Smooth muscle cell (in vitro differentiated cells): Measurements from ENCODE around the gene ADD3. TPM values are rescaled to one million over a fixed set of nuclear protein-coding genes. Genes with fewer than 3 reads are reported as not detected.

ENCODE experiments used
- DNase-seq: peaks from one replicate; lab custom pipeline; 2025; ENCODE audit not compliant: unreplicated experiment; lab: John Stamatoyannopoulos, UW
- H2AFZ ChIP-seq: fragments of 200-600 bp; sonication (generic); 2 replicates; pipeline ENCODE4 v1.6.0; 2016; ENCODE audit warnings: antibody characterized with exemption, low read depth, mild to moderate bottlenecking
- H3F3A ChIP-seq: fragments of 200-600 bp; sonication (generic); 2 replicates; pipeline ENCODE4 v1.6.0; 2017; ENCODE audit warnings: antibody characterized with exemption, low read depth
- H3K27ac ChIP-seq: fragments of 200-600 bp; sonication (generic); 2 replicates; pipeline ENCODE4 v1.5.1; 2016; ENCODE audit warnings: low read depth, mild to moderate bottlenecking
- H3K27me3 ChIP-seq: fragments of 200-600 bp; sonication (generic); 2 replicates; pipeline ENCODE4 v1.6.1; 2016; ENCODE audit warnings: low read depth, mild to moderate bottlenecking
- H3K36me3 ChIP-seq: fragments of 200-600 bp; sonication (generic); 2 replicates; pipeline ENCODE4 v1.5.1; 2016; ENCODE audit warnings: low read depth
- H3K4me1 ChIP-seq: fragments of 200-600 bp; sonication (generic); 2 replicates; pipeline ENCODE4 v1.5.1; 2016; ENCODE audit warnings: low read depth
- H3K4me2 ChIP-seq: fragments of 200-600 bp; sonication (generic); 2 replicates; pipeline ENCODE4 v1.6.0; 2016; ENCODE audit warnings: mild to moderate bottlenecking
- H3K4me3 ChIP-seq: fragments of 200-600 bp; sonication (generic); 2 replicates; pipeline ENCODE4 v1.5.1; 2016; ENCODE audit warnings: mild to moderate bottlenecking
- H3K79me2 ChIP-seq: fragments of 200-600 bp; sonication (generic); 2 replicates; pipeline ENCODE4 v1.6.0; 2016; ENCODE audit warnings: low read depth, mild to moderate bottlenecking
- H3K9ac ChIP-seq: fragments of 200-600 bp; sonication (generic); 2 replicates; pipeline ENCODE4 v1.6.0; 2016; ENCODE audit warnings: low read depth
- H3K9me3 ChIP-seq: fragments of 200-600 bp; sonication (generic); replicated peaks from 2 replicates; pipeline ENCODE4 v1.5.1; 2016; ENCODE audit warnings: low read depth
- H4K20me1 ChIP-seq: fragments of 200-600 bp; sonication (generic); 2 replicates; pipeline ENCODE4 v1.6.0; 2016; ENCODE audit warnings: low read depth
- CTCF ChIP-seq: fragments of 200-600 bp; sonication (generic); IDR thresholded peaks from 2 replicates; pipeline ENCODE4 v1.5.1; 2017; ENCODE audit warnings: borderline replicate concordance, mild to moderate bottlenecking, antibody characterized with exemption; ENCODE audit not compliant: insufficient read depth, poor library complexity, severe bottlenecking
- WGBS: methylation state at CpG from one replicate; pipeline ENCODE4 v1.1.7; 2016; ENCODE audit warnings: low lambda C conversion rate; 5-methylcytosine and 5-hydroxymethylcytosine counted together
- polyA plus RNA-seq: library from polyadenylated mRNA; unstranded; fragments of >200 nt; fragmentation: Nextera tagmentation; extraction: Ambion mirVana; gene quantifications from 2 replicates; pipeline ENCODE4 v1.2.1, GENCODE V29; 2016
- total RNA-seq: library from RNA; depleted of rRNA; stranded (reverse); fragments of >200 nt; gene quantifications from 2 replicates; pipeline ENCODE4 v1.2.3, GENCODE V29; 2014

ADD3 gene
- total and polyA plus RNA-seq, 2 experiments from 2014 or later, result 75.0 to 155 TPM

- WGBS, result 5% methylated on average over 19 of the region's 19 CpGs
- Histone ChIP-seq H3K4me2 (peak overlapping the region; percentile 88), H3K4me3 (peak overlapping the region; percentile 97), H2AFZ (peak overlapping the region; percentile 64), H3K79me2 (peaks cover 40% of the 10 kb centered on the region), H3K27ac (peak overlapping the region; percentile 99), H3K36me3 (no peaks in the 10 kb centered on the region), H3K9ac (peak overlapping the region; percentile 96), H3K9me3 (no peaks in the 10 kb centered on the region), H4K20me1 (peaks cover 34% of the 10 kb centered on the region), H3K4me1 (peaks cover 52% of the 10 kb centered on the region), H3F3A (peaks cover 24% of the 10 kb centered on the region), H3K27me3 (no peaks in the 10 kb centered on the region)
- peak; percentile 43 for DNase-seq
- TF ChIP-seq CTCF, result no peak
Observed at GRCh38 chr10:110006358-110007160, 1.2 kb upstream of the ADD3 start.

- no peak for DNase-seq
Observed at GRCh38 chr10:110007161-110007700, 553 bp upstream of the ADD3 start.

DNA sequence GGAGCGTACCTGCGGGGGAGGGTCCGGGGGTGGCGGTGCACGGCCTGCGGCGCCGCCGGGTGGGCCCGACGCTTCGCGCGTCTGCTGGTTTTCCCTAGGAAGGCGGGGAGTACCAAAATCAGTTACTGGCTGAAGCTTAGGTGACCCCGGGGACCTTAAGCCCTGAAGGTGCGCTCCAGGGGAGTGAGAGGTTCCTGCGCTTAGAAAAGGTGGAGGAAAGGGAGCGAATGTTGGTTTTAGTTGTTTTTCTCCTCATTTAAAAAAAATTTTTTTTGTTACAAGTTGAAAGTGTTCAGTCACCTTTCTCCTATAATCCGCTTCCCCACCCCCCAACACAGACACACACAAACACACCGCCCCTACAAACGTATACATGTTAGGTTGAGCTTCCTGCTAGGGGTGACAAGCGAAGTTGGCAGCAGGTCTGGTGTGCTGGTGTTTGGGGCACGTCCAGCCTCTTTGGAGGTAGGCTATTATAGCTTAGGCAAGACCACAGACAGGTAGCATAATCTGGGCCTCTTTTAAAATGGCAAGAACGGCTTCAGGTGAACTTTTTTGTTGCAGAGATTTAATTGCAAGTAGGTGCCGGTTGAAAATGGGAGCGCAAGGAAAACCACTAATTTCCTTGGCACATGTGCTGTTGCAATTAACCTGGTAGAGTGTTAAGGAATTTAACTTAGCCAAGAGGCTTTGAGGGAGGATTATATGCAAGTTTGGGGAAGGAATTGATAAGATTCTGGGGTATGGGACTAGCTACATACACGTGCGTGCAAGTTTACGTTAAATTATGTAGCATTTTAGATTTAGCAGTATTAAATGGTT lies 945 bp downstream of the ADD3 start:
- DNase-seq, result no peak
- Histone ChIP-seq H3K79me2 (peaks cover 62% of the 10 kb centered on the region), H3K9me3 (no peaks in the 10 kb centered on the region), H3K4me2 (peak overlapping the region; percentile 90), H3K27ac (peak overlapping the region; percentile 99), H2AFZ (peak overlapping the region; percentile 73), H3K36me3 (no peaks in the 10 kb centered on the region), H3K9ac (peak overlapping the region; percentile 88), H3K27me3 (no peaks in the 10 kb centered on the region), H4K20me1 (peaks cover 56% of the 10 kb centered on the region), H3F3A (peaks cover 25% of the 10 kb centered on the region), H3K4me3 (peak overlapping the region; percentile 97), H3K4me1 (peaks cover 69% of the 10 kb centered on the region)
- no peak for TF ChIP-seq CTCF
- 4% methylated on average over 29 of the region's 30 CpGs for whole genome bisulfite sequencing

More at GRCh38 chr10:110007161-110007700, 553 bp upstream of the ADD3 start:
- Histone ChIP-seq H3K27ac (peak overlapping the region; percentile 99), H3K9me3 (no peaks in the 10 kb centered on the region), H2AFZ (peak overlapping the region; percentile 64), H3K4me1 (peaks cover 59% of the 10 kb centered on the region), H3K4me2 (peak overlapping the region; percentile 88), H3K36me3 (no peaks in the 10 kb centered on the region), H3K79me2 (peaks cover 47% of the 10 kb centered on the region), H3F3A (peaks cover 24% of the 10 kb centered on the region), H3K4me3 (peak overlapping the region; percentile 97), H4K20me1 (peaks cover 41% of the 10 kb centered on the region), H3K9ac (peak overlapping the region; percentile 96), H3K27me3 (no peaks in the 10 kb centered on the region)
- WGBS, result 2% methylated on average over 39 of the region's 41 CpGs
- no peak for TF ChIP-seq CTCF
